NCI-H1436 treated with DMSO at 0.1 percent for 48 hours (cell line): ENCODE results near the gene VOPP1.
"Not testable (repeated sequence)": the region's sequence is repeated elsewhere in the genome, so short reads cannot be mapped to it uniquely, and the experiment has no call there.

Experiments
- DNase-seq: peaks from one replicate; lab custom pipeline; 2025; lab: John Stamatoyannopoulos, UW

Gene VOPP1

DNA sequence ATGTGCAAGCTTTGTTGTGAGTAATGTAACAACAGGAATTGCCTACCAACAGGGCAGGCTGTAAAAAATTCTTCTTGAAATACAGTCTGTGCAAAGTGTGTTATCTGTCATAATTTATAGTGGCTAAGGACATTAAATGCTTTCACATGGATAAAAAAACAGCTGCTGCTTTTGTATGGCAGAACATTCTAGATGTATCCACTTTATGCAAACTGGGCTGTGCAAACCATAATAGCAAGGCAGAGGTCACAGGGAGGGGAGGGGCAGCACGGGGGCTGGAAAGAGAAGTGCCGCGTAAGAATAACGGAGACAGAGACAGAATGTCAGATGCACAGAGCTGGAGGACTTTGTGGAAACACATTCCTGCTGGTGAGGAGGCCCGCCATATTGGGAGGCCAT lies 86.1 kb downstream of the VOPP1 start:
- no peak for DNase-seq

DNA sequence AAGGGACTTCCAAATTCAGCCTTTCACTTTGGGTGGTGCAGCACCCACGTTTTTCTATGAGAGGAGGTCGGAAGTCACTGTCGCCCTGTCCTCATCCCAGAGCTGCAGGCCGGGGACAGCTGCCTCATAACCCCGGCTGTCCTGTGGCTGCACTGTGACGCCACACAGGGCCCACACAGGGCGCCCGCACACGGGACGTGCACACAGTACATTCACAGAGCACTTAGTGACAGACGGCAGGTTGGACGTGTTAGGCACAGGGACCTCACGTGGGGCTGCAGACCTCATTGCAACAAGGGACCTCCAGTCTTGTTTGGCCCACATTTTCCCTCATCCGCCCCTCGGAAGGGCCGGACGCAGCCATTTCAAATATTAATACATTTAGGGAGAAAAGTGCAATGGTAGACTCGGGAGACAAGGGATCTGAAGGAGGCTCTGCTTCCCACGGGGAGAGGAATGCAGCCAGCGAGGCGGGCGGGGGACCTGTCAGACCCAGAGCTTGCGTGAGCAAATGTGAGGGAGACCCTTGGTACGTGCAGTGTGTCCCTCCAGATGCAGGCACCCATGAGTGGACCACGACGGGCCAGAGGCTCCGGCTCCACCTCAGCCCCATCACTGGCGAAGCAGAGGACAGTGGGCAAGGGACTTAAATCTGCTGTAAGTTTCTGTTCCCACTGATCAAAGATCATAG lies 86.7 kb downstream of the VOPP1 start:
- no peak for DNase-seq

DNA sequence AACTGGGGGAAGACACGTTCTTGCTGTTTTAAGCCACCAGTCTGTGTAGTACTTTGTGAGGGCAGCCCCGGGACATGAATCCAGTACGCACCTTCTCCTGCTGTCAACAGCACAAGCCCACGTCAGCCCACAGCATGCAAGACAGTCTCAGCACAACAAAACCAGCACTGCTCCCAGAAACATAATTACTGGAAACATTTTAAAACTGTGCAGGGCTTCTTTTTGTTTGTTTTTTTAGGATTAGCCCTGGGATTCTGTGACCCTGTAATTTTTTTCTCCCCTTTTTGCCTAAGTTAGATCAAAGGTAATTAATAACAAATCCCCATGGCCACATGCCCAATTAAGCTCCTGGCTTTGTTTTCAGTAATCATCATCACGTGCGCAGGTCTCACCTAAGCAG lies 87.5 kb downstream of the VOPP1 start:
- DNase-seq, result no peak

DNA sequence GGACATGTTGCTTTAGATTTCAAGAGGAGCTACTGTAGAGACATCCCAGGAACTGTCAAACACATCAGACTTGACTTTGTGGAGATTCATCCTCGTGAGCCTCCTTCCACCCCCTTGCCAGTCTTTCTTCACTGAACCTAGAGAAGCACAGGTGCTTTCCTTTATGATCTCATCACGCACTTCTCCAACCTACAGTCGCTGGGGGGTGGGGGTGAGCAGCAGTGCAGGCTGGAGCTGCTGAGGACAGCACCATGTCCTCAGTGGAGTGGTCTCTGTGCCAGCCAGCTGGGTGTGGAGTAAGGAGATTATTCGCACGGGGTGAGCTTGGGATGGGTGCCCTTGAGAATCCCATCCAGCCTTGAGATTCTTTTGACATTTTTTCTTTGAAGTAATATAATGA lies 88.1 kb downstream of the VOPP1 start:
- no peak for DNase-seq

DNA sequence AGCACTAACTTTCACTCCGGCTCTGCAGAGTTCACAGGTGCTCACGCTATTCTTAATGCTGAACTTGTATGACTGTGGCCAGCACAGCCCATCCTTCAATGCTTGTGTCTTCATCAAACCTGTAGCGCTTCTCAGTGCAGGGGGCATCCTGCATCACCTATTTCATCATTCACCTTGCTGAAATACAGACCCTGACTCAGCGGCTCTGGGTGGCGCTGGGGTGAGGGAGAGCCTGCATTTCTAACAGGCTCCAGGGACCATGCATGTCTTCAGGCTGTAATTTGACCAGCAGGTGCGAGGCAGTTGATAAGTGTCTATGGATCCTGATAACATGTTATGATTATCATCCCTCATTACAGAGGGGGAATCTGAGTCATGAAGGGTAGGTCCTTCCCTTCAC lies 89.3 kb downstream of the VOPP1 start:
- DNase-seq, result no peak

DNA sequence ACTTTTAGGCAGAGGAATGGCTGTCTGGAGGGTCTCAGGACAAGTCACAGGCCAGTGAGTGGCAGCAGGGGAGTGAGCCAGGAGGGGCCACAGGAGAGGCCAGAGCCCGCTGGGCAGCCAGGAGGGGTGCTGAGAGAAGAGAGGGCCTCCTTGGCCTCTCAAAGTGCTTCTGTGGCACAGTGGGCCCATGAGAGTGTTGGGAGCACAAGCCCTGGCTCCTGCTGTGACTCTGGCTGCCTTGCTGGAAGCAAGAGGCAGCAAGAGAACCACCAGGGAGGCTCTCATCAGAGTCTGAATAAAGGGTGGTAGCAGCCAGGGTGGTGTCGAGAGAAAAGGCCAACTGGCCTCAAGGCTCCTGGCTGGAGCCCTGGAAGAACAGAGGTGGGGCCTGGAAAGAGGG lies 91.1 kb downstream of the VOPP1 start:
- no peak for DNase-seq

DNA sequence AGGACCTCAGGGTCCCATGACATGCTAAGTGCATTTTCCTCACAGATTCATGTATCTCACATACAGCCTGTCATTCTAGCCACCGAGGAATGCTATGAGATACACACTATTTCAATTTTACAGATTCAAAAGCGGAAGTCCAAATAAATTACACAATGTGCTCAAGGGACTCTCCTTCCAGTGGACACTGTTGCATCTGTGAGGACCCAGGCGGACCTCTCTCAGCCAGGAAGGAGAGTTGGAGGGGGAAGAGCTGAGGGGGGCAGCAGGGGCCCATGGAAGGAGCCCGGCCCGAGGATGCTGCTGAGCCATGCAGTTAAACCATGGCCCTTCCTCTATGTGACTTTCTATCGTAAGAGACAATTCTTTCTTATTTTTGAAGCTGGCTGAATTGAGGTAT lies 93.6 kb downstream of the VOPP1 start:
- no peak for DNase-seq

DNA sequence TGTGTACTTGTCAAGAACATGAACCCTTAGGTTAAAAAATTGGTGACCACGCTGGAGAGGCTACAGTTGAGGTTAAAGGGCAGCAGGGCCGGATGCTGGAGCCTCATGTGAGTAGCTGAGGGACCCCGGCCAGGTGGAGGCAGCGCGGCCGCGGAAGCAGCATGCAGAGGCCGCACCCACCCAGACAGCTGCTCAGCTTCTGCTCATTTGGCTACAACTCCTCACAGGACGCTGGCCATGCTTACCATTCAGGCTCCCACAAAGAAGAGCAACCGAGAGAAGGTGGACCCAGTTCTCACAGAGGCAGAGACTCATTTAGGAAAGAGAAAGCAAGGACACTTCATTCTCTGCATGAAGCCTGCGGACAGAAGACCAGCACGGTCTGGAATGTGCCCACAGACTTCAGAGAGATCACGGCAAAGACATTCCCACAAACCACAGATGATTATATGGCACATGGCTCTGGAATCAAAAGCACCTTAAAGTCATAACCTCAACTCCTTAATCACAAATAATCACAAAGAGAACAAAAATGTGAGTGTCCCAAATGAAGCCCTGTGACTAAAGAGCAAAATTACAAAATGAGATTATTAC lies 94.4 kb downstream of the VOPP1 start:
- no peak for DNase-seq

DNA sequence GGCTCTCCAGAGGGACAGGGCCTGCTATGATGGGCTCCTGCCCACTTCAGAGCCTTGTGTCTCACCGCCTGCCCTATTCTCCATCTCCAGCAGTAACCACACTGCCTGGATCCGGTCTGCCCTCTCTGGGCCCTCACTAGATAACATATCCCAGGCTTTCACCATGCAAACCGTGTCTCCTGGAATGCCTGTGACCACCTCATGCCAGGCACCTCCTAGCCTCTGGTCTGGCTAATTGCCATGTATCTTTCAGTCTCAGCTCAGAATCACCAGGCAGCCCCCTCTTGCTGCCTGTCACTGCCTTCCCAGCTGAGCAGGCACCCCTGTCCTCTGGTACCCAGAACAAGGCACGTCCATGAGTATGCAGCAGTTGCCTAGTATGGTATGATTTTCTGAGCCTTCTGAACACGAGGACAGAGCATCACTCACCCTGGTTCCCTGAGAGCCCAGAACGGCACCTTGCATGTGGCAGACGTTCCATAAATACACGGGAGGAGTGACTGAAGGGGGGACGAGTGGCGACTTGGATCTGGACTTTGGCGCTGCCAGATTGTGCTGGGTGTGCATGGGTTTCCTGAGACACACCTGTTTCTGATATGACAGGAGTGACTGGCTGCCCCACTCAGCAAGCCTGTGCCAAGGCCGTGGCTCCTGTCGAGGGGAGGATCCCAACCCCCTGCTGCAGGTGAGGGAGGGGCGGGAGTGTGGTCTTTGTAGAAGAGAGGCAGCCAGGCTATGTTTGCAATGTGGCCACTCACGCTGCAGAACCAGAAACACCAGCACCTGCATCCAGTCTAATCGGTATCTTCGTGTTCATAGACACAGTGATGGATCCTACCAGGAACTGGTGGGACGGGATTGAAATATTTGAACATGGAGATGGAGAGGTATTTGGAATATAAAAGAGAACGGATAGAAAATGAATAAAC lies 95.2 kb downstream of the VOPP1 start:
- no peak for DNase-seq

DNA sequence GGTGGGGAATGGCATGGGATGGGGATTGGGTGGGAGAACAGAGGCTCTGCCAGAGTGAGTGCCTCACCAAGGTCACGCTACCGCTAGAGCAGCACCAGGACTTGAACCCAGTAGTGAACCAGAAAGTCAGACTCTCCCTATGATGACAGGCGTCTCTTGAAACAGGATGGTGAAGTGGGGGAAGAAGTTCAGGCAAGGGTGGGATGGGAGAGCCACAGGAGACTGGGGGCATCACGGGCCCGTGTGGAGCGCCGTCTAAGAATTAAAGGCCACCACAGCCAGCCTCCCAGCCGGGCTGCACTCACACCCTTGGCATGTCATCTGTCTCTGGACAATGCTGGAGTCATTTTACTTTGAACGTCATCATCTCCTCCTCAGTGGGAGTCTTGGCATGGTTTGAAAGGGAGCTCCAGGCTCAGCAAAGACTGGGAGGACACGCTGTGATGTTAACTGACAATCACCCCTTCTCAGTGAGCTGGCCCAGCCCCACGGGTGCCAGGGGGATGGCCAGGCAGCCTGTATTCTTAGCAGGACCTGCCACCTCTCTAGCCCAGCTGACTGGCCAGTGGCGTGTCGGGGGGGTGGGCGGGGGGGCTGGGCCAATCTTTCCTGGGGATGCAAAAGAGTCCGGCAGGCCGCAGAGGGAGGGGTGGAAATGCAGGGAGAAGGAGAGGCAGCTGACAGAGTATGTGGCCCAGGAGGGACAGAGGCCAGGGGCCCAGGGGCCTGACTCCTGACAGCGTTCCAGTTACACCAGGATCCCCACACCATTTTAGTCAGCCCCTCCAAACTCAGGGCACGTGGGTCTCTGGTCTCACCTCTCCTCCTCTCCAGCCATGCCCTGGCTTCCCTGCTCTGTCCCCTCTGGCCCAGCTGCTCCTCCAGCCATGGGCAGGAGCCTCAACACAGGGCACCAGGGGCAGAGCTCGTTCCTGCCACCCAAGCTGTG lies 96.2 kb downstream of the VOPP1 start:
- DNase-seq, result no peak

DNA sequence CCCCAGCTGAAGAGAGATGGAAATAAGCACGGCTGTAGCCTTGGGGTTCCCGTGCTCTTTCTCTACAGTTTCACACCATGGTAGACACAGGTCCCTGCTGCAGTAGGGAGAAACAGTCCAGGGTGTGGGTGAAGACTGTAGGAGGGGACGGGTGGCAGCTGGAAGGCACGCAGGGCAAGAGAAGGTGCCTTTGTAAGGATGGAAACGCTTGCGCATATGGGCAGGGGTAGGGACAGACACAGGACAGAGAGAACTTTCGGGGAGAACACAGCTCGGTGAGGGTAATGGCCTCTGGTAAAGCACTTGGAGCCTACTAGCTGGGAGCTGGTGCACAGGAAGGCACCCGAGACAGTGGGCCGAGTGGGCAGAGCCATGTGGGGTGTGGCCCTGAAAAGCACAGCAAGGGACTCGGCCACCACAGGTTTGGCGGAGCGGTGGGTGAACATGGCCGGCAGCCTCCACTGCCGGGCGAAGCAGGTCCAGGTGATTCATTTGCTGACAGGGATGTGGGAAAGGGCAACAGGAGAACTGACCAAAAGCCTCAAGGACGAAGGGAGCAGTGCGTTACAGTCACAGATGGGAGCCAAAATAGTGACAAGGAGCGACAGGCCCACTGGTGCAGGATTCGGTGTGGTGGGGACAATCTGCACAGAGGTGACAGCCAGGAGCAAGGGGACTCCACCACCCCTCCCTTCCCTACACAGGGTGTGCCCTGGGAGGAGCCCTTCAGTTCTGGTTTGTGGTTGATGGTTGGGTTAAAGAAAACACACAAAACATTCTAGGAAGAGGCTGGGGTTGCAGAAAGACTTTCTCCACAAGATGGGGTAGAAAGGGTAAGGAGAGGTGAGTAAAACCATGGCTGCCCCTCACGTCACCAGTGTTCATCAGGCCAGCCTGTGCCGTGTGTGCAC lies 97.1 kb downstream of the VOPP1 start:
- no peak for DNase-seq

DNA sequence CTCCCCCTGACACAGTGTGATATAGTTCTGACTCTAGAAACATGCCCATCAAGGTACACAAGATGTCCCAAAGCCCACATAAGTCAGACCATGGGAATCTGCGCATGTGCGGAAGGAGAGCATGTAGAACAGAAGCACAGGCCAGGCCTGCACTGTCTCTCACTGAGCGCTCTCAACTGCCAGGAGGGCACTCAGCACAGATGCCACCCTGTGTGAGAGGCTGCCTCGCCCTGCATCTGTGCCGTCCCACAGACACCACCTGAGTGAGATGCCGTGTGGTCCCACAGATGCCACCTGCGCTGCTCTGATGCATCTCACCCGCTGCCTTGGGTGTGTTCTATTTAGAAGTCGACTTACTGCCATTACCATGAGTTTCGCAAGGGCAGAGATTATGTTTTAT lies 98.4 kb downstream of the VOPP1 start:
- no peak for DNase-seq

DNA sequence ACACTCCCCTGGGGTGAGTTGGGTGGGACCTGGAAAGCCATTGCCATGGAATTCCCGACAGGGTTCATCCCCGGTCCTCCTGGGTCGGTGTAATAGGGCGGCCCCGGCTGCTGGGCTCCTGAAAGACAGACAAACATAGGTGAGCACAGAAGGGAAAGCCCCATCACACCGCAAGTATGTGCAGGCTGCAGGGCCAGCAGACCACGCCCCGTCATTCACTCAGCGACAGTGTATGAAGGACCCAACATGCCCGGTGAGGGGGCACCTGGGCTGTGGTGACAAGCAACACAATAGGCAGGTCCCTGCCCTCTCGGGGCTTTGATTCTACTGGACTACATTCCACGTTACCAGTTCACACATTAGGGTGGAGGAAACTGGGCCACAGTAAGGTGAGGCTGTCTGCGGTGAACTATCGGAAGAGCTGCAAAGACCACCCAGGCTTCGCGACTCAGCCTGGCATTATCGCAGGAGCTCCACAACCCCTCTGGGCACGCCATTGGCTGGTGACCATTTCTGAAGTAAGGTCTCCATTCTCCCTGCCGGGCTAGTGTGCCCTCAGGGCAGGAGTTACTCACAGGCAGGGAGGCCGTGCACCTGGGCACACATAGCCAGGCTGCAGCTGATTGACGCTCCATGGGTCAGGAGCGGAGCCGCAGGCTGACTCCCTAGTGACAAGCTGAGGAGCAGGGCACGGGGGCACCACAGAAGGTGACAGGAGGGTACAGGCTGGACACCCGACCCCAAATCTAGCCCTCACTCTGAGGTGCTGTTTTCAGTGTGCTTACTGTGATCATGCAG lies 99.2 kb downstream of the VOPP1 start:
- no peak for DNase-seq

DNA sequence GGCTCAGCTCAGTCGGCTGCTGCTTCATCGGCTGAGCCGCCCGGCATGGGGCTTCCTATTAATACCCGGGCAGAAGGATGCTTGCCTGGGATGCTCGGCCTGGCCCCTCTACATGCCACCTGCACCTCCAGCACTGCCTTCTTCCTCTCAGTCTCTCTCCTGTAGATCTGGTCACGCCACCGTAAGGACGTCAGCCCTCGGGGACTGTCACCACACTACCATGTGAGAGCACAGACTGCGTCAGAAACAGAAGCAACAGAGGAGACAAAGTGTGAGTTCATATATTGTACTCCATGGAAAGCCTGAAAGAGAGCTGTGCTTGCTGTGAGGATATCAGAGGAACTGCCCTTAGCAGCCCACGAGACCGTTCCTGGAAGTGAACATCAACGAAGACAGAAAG lies 99.9 kb downstream of the VOPP1 start:
- DNase-seq, result not testable (repeated sequence)

DNA sequence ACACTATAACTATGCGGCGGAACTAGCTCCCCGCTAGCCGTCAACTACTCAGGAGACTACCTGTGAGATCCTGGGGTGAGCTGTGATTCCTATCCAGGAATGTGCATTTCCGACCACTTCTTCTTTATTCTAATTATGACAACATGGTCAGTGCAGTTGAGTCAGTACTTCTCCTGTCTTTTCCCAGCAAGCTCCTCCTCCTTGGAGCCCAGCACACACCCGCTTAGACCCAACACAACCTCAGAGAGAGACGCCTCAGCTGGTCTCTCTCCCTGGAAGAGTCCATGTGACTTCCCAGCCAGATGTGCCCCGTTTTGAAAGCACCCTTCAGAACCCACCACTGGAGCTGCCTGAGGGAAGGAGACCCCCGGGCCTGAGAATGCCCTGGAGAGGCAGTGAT lies 100.7 kb downstream of the VOPP1 start:
- not testable (repeated sequence) for DNase-seq

DNA sequence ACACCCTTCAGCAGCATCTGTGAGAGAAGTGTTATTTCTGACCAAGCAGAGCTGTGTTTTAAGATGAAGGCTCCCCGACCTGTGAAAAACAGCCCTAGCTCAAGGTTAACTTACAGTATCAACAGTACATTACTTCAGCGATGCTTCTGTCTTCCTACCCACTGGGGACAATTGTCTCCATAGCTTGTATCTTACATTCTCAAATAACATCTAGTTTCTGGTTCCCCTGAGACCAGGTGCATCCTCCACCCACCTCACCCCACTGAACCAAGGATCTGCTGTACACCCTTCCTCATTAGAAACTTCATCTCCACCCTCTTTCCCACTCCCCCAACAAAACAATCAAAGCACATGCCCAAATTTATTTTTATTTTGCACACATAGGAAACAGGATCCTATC lies 102.0 kb downstream of the VOPP1 start:
- no peak for DNase-seq

DNA sequence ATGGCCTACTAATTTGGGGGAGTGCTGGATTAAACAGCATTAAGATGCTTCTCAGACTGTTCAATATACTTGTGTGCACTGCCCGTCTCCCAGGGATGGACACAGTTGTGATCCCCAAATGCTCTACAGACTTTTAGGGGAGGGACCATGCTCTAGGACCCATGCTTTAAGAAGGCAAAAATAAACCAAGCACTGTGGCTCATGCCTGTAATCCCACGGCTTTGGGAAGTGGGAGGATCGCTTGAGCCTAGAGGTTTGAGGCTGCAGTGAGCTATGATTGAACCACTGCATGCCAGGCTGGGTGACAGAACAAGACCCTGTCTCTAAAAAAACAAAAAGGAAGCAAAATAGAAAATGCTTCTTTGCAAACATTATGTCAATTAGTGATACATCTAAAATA lies 102.6 kb downstream of the VOPP1 start:
- no peak for DNase-seq

DNA sequence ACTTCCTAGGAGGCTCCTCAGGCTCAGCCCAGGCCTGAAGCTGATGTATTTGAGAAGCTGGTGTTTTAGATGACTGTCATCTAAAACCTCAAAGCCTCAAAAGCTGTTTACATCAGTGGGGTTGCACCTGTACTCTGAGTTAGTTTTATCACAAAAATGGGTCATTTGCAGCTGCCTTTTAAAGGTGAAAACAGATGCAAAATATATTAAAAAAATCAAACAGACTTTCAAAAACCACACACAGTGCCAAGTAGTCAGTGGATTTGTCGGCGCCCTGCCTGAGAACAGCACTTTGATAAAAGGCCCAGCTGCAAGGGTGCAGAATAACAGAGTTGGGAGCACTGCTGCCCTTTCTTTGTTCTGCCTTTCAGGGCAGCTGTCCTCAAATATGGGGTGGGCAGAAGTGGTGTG lies 103.0 kb downstream of the VOPP1 start:
- DNase-seq, result no peak

DNA sequence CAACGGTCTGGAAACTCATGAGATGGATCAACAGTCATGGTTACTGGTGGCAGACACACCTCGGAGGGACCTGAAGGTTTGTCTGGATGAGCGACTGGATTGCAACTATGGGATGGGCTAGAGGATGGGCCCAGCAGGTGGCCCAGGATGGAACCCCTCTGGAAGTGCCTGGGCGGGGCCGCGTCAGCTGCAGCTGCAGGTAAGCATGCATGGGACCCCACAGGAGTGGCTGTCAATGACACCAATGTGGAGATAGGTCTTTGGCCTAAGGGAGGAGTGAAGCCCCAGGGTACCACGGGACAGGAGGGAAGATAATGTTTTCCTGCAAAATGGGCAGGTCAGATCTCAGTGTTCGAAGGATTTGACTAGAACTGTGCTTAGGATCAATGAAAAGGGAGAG lies 103.8 kb downstream of the VOPP1 start:
- DNase-seq, result no peak

DNA sequence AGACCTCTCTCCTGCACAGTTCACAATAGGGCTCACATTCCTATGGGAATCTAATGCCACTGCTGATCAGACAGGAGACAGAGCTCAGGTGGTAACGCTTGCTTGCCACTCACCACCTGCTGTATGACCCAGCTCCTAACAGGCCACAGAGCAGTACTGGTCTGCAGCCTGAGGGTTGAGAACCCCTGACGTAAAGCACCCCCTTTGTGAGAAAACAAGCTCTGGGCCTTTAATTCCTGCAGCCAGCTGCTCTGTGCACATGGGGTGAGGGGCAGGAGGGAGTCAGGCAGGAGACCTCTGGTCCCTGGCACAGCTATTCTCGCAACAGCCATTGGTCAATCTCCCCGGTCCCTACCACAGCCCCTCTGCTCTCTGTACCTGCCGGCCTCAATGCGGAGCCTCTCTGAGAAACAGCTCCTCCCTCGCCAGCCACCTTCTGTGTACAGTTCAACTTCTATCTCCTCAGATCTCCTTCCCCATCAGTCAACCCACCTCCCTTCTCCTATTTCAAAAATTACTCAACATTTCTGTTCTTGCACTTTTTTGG lies 105.2 kb downstream of the VOPP1 start:
- no peak for DNase-seq
